Stimulated activated CD8-positive, alpha-beta memory T cell treated with anti-CD3 and anti-CD28 coated beads, Interleukin-4, amount 100 ng/mL, for 24 hours (primary cell): ENCODE data around the gene THSD4.
"Not testable (repeated sequence)": the region's sequence is repeated elsewhere in the genome, so short reads cannot be mapped to it uniquely, and the experiment has no call there.

Experiments
- DNase-seq: peaks from one replicate; pipeline ENCODE4 v3.0.0-alpha.2; 2020; ENCODE audit warnings: low read depth

The THSD4 gene

DNA sequence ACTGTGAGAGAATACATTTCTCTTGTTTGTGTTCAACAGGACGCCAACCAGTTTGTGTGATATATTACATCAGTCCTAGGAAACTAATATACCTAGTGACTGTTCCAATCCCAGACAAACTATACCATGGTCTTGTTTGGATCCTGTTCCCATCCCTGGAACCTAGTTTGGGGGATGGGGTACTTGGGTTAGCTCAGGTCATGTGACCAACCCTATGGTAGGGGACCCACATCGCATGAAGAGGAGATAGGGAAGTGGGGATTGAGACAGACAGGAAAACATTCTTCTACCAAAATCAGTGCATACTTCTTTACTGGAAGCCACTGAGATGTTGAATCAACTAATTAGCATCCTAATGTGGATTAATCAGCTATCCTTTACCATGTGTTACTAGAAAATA lies 146.1 kb downstream of the THSD4 start:
- no peak for DNase-seq

DNA sequence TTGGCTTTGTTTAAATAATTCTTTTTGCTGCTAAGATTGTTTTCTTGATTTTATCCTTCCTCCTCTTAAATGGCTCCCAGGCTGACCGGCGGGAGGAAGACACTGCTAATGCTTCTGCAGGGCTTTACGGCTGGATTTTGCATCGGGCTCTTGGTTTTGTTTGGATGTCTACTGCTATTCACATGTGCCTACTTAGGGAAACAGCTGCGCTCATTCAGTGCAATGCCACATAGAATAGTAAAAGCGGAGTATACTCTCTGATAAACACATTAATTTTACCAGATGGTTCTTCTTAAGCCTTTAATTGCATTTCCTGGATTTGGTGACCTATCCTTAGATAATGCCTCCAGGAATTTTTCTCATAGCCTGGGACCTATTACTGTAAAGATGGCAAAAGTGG lies 146.6 kb downstream of the THSD4 start:
- no peak for DNase-seq

DNA sequence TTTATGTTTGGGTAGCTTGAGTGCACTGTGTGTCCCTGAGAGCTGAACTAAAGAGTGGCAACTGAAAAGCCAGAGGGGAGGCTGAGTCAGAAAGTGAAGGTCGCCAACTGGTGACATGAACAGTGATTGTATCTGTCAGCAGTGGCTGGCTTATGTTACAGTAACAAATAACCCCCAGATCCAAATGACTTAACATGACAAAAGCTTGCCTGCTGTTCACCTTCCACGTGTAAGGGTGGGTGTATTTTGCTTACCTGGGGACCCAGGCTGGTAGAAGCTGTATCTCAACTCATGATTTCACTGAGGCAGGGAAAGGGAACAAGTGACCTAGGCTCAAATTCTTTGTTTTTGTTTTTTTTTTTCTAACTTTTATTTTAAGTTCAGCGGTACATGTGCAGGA lies 147.3 kb downstream of the THSD4 start:
- no peak for DNase-seq

DNA sequence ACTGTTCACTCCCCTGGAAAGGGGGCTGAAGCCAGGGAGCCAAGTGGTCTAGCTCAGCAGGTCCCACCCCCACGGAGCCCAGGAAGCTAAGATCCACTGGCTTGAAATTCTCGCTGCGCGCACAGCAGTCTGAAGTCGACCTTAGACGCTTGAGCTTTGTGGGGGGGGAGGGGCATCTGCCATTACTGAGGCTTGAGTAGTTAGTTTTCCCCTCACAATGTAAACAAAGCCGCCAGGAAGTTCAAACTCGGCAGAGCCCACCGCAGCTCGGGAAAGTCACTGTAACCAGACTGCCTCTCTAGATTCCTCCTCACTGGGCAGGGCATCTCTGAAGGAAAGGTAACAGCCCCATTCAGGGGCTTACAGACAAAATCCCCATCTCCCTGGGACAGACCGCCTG lies 150.3 kb downstream of the THSD4 start:
- not testable (repeated sequence) for DNase-seq

DNA sequence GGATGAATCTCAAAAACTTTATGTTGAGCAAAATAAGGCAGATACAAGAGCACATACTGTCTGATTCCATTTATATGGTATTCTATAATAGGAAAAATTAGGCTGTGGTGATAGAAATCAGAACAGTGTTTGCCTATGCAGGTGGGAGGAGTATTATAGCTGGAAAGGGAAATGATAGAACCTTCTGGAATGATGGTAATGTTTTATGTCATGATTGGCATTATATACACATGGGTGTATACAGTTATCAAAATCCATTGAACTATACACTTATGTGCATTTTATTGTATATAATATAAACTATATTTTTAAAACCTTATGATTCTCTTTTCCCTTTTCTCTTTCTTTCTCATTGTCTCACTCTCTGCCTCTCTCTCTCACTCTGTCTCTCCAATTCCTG lies 156.1 kb downstream of the THSD4 start:
- DNase-seq: no peak

DNA sequence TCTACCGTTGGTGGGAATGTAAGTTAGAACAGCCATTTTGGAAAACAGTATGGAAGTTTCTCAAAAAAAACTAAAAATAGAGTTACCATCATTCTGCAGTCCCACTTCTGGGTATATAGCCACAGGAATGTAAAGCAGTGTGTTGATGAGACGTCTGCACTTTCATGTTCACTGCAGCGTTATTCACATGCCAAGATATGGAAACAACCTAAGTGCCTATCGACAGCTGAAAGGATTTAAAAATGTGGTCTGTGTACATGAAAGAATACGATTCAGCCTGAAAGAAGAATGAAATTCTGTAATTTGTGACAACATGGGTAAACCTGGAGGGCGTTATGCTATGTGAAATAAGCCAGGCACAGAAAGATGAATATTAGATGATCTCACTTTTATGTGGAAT lies 157.7 kb downstream of the THSD4 start:
- no peak for DNase-seq

DNA sequence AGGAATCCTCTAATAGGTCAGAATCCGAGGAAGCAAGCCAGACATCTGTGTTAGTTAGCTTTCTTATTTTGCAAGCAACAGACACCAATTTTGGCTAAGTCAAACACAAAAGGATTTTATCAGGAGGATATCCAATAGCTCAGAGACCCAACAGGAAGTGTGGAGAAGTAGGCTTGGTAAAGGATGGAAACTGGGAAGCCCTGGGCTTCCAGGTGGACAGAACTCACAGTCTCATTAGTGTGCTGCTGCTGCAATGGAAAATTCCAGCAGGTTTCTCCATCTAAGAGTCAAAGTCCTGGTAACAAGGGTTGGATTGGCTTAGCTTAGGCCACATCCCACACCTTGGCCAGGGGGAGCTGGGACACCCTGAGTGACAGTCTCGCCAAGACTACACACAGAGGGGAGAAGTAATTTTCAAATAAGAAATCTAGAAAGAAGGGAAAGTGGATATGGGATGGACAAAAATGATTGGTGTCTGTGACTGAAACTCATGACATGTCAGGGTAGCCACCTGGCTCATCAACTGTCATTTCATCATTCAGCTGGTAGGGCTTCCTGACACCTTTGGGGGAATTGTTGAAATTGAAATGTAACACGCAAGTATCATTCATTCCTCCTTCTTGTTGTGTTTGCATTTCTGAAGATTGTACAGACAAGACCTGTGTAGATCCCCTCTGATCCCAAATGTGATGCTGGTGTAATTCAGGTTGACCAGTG lies 158.6 kb downstream of the THSD4 start:
- DNase-seq: no peak

DNA sequence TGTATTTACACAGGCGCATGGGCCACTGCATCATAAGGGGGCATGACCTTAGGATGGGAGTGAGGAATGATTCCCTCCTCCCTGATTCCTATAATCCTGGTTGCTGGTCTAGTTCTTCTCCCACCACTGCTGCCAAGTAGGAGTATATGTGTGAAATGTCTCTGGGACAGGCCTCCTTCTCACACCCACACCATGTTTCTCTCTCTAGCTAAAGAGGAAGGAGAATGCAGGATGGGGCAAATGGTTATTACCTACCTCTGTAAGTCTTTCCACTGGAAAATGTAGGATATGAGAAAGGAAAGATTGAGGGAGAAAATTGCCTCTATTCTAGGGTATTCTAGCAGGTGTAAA lies 159.2 kb downstream of the THSD4 start:
- DNase-seq: no peak

DNA sequence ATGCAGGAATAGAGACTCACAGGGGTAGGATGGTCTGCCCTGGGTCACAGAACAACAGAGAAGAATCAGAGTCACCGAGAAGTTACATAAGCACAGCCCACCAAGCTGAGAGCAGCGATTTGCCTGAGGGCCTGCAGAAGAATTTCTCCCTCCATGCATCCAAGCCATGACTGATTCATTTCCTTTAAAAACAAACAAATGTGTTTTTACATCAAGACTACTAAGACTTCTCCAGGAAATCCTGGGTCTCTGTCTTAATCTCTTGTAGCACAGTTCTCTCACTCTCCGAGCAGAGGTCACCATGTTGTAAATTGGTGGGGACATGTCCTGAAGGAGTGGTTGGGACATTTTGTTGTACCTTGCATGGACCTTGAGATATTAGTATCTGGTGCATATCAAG lies 159.8 kb downstream of the THSD4 start:
- DNase-seq: no peak

DNA sequence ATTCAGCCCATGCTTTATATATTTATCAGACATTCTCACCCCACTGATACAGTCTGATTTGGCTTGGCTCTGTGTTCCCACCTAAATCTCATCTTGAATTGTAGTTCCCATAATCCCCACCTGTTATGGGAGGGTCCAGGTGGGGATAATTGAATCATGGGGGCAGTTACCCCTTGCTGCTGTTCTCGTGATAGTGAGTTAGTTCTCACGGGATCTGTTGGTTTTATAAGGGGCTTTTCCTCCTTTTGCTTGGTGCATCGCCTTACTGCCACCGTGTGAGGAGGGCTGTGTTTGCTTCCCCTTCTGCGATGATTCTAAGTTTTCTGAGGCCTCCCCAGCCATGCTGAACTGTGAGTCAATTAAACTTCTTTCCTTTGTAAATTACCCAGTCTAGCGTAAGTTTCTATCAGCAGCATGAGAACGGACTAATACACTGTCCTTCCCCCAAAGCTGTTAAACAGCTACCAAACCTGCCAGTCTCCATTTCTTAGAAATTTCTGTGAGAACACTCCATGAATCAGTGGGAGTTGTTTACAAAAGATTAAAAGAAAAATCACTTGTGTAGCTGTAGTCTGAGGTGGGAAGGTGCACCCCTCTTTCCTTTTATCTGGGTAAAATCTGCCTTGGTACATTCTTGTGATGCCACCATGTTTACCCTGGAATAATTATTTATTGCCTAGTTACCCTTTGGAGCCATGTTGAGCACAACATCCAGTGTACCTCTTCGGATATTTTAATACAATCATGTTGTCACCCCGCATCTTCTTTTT lies 160.5 kb downstream of the THSD4 start:
- no peak for DNase-seq

DNA sequence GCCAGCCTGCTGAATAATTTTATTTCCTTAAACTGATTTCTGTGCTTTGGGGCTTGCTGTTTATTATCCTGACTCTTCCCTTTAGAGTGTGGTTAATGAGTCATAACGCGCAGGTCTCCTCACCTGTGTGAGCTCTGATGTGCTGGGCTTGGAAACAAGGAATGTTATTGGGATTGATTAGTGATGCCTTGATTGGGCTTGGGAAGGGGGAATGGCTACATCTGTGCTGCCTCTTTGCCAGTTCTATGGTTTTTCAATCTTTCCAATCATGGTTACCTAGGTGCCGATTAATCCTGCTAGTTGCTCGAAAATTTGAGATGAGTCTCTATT lies 161.0 kb downstream of the THSD4 start:
- no peak for DNase-seq

DNA sequence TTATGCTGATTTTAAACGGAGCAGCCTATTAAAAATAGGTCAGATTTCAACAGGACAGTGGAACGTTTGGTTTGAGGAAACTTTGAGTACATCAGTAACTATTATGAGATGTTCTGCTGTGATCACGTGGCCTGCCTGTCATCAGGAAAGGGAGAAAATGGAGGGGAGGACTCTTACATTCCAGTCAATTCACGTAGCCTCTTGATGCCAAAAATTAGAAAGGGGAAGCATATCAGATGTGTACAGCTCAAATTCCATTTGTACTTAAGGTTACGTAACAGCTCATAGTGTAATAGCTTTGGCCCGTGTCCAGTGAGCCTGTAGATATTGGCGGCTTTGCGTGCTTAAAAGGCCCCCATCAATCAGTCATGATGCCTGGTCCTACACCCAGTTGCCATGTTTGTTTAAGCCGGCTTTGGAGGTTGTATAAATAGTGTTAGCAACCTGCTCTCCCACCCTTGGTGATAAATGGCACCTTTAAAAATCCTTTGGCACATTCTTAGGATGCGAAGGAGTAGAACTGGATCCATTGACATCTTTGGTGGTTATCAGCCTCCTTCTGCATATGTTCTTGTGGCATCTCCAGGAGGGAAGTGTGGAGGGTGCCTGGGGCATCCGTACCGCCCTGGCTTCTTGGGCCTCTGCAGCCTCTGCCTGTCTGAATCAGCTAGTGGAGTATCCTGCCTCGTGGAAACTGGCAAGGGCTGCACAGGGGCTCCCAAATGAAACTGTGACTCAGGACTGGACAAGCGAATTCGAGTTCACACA lies 163.9 kb downstream of the THSD4 start:
- DNase-seq: no peak

DNA sequence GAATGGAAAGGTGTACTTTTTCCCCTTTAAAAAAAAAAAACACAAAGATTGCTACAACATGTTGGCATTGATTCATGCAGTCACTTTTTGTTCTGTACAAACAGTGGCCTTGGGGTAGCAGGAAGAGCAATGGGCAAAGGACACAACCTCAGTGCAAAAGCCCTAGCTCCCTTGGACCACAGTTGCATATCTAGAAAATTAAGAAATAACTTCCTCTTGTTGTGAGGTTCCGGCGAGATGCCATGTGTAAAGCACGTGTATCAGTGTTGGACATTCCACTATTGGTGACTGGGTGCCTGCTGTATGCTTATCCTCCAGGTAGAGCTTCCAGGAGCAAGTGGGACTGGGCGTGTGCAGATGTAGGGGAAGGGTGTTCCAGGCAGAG lies 164.5 kb downstream of the THSD4 start:
- no peak for DNase-seq

DNA sequence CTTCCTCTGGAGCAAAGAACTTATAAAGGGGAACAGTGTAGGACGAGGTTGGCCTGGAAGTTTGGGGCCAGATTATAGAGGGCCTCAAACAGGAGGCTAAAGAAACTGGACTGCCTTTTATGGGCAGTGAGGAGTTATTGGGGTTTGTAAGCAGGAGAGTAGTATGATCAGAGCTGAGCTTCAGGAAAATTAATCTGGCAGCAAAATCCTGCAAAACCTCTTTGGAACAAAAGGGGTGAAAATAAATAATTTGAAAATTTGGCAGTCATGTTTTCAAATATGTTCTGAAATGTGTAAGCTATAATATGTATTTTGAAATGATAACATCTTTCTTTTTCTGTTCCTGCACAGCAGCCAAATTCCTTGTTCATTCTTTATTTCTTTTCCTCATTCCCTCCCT lies 164.9 kb downstream of the THSD4 start:
- DNase-seq: no peak

DNA sequence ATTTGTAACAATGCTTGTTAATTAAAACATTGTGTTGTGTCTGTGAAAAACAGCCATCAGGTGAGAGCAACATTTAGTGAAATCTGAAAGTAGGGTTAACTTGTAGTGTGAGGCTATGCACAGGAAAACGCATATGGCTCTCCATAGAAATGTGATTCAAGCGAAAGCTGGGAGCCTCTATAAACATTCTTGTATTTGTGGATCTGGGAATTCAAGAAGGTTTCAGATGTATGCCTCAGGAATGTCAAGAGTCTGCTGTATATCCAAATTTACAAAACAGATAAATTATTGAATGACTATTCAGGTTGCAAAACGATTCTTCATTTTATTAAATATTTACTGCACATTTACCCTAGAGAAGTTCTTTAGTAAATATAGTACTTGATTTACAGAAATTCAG lies 166.0 kb downstream of the THSD4 start:
- DNase-seq: no peak

DNA sequence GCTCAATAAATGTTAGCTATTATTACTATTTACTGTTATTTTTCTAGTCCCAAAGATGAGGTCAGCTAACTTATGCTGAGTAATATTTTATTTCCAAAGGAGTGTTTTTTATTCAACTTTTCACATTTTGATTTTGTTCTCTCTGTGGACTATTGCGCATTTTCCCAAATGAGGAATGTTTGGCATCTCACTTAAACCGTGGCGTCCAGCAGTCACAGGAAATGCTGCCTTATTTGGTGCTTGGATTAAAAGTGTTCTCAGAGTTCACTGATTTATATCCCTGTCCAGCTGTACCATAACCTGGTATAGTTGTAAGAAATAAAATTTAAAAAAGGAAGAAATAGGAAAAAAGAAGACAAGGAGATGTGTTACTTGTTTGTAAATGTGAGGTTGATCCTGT lies 166.8 kb downstream of the THSD4 start:
- DNase-seq: no peak

DNA sequence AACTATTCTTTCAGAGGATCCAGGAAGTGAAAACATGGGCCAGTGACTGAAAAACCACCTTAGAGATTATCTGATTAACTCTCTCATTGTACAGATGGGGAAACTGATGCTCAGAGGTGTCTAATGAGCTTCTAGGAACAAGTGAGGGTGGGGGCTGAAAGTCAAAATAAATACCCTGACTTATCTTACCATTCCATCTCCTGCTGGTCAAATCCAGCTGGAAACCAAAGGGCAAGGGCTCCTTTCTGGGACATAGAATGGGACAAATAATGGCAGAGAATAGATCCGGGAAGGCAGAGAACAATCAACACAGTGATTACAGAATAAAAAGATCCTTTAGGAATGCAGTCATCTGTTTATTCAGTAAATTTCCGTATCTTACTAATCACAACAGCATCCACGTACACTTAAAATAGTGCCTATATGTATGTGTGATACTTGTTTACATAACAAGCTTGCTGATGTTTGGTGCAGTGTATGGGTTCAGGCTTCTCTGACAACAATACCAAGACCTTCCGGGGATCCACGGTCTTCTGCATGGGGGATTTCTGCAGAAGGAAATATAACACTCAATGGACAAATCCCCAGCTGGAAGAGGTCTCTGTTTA lies 173.2 kb downstream of the THSD4 start:
- DNase-seq: no peak

DNA sequence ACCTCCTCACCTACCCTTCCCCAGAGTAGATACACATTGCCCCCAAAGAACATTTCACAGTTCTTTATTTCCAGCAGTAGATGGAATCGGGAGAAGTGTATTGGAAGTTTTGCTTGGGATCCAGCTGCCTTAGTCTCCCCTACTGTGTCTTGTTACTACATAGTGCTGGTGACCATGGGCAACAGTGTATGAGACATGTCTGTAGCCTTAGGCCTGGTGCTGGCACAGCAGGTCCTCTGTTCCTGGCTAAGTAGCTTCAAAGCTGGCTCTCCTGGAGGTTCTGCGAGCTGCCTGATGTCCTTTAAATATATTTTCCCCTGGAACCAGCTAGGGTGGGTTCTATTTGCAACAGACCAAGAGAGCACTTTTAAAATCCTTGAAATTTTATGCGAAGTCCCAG lies 174.7 kb downstream of the THSD4 start:
- DNase-seq: no peak

DNA sequence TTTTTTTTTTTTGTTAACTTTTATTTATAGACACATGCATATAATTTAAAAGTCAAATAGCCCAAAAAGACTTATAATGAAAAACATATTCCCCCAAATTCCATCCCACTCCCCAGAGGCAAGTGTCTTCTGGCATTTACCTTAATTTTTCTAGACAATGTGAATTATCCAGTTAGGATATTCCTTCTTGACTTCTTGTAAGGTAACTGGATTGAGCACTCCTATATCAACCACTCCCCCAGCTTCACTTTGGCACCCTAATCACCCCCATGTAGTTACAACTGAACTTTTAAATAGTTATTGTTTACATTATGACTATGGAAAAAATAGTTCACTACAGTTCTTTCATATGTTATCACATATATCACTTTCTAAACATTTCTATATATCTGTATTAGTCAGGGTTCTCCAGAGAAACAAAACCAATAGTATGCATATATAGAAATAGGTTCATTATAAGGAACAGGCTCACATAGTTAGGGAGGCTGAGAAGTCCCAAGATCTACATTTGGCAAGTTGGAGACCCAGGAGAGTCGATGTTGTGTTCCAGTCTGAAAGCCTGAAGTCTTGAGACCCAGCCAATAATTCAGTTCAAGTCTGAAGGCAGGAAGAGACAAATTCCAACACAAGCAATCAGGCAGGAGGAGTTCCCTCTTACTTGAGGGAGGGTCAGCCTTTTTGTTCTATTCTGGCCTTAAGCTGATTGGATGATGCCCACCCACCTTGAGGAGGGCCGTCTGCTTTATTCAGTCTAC lies 175.8 kb downstream of the THSD4 start:
- DNase-seq: no peak

DNA sequence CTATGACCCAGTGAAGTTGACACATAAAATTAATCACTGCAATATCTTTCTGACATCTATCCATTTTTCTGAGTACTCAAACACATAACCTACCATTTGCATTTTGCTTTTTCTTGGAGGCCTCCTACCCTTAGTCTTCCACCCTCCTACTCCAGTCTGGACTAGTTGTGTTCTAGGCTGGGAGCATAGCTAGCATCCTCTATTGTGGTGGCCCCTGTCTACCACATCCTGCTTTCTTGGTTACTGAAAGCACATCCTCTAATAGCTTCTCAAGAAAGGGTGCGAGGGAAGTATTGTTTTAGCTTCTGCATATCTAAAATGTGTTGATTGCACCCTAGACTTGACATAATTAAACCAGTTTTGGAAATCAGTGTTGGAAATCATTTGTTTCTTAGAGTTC lies 176.5 kb downstream of the THSD4 start:
- DNase-seq: no peak

DNA sequence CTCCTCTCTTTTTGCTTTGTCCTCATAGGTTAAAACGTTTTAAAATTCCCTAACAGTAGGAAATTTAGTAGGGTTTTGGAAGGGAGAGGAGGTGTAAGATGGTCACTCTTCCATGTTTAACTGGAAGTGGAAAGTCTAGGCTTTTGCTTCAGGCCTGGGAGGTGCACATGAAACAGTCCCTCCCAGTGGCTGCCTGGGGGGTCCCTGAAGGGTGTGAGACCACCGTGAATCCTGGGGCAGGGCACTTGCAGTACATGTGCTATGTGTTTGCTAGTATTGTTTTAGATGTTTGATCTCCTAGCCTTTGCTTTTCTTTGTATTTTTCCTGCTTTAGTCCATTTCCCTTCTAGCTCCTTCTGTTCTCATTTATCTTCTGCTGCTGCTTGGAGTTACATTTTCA lies 178.5 kb downstream of the THSD4 start:
- DNase-seq: no peak

DNA sequence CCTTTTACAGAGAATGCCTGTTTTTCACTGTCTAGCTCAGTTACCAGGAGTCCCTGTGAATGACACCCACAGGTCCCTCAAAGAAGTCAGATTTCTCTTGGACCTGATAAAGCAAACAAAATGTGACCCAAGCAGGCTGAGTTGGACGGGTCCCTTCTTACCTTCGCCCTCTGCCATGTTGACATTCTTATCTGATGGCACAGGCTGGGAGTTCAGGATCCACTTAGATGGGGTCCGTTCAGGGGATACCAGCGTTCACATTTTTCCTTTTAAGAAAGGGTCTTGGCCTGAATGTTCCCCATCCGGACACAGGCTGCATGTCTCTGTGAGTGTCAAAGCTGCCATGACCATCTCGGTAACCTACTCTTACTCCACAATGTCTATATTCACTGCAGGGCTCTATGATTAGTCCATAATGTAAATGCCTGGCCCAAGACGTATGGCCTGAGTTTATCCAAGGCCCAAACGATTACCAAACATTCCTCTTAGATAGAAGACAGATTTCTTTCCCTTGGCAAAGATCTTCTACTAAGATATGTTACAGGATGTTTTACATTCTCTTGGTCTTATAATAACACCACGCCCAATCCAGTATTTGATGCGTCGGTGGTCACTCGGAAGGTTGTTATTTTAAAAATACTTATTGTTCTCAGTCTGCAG lies 179.1 kb downstream of the THSD4 start:
- DNase-seq: no peak
